NCI-H446 (cell line): ENCODE data around the gene CNIH3.

Experiments used
- DNase-seq, 2 experiments: peaks; one replicate each; lab custom pipeline; 2025; lab: John Stamatoyannopoulos, UW

The CNIH3 gene

DNA sequence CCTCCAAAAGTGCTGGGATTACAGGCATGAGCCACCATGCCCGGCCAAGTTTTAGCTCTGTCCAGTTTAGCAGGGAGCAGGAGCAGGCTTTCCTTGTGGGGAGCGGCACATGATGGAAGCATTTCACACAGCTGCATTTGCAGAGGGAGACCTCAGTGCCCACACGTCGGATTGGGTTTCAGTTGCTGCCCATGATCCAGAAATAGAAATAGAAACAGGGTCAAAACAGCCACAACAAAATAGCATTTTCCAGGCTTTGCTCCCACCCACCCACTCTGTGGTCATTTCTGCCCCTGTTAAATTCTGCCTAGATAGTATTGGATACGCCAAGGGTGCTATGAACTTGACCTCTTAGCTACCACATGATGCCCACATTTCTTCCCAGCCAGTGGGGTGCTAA, 128.4 kb downstream of the CNIH3 start:
- DNase-seq: no peak

- DNase-seq: no peak
Observed at GRCh38 chr1:224745394-224745793, 129.3 kb downstream of the CNIH3 start.

DNA sequence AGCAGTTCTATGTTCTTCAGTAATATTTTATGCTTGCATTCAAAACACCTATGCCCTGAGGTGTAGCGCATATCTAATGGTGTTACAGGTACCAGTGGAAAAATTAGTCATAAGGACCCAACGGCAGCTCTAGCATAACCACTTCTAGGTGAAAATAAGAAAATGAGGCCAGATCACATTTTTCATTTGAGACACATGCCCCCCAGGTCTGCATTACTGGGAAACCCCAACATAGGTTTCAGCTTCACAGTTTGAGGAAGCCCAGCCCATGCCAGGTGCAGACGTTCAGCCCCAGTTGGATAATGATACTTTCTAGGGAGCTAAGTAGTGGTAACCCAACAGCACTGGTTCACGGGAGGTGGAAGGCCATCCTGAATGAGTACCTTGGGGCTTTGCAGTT, 129.8 kb downstream of the CNIH3 start:
- no peak for DNase-seq

DNA sequence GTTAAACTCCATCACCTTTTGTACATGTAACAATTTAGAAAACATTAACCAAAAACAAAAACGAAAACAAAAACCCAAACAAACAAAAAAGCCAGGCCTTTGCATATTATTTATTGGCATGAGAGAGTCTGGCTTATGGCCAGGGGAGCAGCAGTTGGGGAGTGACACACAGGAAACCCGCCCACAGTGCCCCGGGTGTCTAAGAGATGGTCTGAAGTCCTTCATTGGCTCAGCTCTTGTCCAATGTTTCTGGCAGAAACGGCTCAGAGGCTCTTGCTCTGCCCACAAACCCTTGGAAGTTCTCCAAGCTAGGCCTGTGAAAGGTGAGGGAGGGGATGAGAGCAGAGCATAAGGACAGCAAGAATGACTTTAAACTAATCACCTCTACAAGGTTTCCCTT, 131.5 kb downstream of the CNIH3 start:
- DNase-seq: peak in 1 of 2 experiments; percentile 14

- no peak for DNase-seq
Observed at GRCh38 chr1:224749916-224750315, 133.8 kb downstream of the CNIH3 start.

DNA sequence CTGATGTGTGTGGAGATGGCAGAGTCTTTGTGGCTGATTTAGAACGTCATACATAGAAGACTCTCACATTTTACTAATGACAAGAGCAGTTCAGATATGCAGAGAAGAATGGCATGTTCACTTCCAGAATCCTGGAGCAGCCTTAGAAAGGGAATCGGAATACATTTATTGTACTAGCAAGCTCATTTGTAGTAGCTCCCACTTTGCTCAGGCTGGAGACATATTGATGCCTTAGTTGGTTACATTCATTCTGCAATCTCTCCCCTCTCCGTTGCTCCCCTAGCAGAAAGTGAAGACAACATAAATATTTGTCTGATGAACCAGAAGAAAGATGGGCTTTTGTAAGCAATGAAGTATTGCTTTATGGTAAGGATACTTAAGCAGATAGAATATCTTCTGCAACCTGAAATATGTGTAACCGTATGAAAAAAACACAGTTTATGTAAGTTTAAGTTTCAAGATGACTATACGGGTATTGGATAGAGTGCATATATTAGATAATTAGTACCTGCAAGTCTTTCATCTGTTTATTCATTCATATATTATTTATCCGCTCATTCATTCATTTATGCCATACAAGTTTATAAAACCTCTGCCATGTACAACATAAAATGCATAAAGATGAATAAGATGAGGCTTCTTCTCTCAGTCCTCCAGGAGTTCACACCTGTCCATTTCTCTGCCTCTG, 135.7 kb downstream of the CNIH3 start:
- DNase-seq: no peak

DNA sequence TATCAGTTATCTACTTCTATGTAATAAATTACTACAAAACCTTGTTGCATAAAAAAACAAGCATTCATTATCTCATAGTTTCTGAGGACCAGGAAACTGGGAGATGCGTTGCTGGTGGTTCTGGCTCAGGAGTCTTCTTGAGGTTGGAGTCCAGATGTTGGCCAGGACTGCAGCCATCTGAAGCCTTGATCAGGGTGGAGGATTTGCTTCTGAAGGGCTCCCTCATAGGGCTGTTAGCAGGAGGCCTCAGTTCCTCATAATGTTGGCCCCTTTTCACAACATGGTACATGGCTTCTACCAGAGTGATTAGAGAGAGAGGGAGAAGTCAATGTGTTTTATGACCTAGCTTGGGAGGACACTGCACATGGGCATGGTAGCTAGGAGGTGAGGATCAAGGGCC, 137.4 kb downstream of the CNIH3 start:
- no peak for DNase-seq

DNA sequence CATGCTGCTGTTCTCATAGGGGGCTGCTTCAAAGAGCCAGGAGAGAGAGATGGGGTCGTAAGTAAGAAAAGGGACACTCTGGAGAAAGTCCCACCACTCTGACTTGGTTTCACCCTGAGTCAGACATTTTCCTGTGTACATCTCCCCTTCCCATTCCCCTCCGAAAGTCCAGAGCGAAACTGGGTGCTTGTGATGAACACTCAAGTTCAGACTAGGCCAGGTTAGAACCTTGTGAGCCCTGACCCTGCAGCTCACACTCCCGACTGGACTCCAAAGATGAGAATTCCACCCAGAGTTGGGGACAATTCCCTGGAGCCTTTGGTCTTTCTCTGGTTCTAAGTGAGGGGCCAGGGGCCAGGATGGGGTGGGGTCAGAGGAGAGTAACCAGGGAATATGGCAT, 139.5 kb downstream of the CNIH3 start:
- DNase-seq: no peak

- DNase-seq: no peak
Observed at GRCh38 chr1:224757508-224757907, 141.4 kb downstream of the CNIH3 start.

DNA sequence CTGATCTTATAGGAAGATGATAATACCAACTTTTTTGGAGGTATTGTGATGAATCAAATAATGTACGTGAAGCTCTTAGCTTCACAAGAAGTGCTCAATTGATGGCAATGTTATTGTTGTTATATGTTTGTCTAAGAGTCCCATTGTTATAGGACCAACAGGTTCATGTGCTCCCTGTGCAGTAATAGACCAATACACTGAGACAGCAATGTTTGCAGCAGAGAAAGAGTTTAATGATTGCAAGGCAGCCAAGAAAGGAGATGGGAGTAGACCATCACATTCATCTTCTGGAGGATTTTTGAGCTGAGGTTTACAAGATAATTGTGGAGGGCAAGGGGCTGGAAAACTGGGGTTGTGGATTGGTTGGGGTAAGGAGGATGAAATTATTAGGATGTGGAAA, 143.0 kb downstream of the CNIH3 start:
- DNase-seq: no peak

GRCh38 chr1:224759681-224760091, 143.6 kb downstream of the CNIH3 start:
- no peak for DNase-seq

- DNase-seq: no peak
Observed at GRCh38 chr1:224760163-224760562, 144.0 kb downstream of the CNIH3 start.

DNA sequence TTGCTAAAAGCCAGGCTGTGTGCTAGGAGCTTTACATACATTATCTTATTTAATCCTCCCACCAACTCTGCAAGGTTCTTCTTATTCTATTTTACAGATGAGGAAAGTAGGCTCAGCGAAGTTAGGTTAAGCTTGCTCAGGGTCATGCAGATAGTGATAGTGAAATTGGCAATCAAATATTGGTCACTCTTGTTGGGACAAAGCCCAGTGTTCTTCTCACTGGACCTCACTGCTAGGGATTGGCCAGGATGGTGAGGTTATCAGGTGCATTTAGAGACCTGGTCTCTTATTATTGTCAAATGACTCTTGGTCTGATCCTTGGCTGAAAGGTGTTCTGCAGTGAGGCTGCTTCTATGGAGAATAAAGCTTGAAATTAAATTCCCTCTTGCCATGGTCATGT, 145.1 kb downstream of the CNIH3 start:
- no peak for DNase-seq

- no peak for DNase-seq
Observed at GRCh38 chr1:224762046-224762445, 145.9 kb downstream of the CNIH3 start.

- DNase-seq: no peak
Observed at GRCh38 chr1:224762701-224763100, 146.6 kb downstream of the CNIH3 start.

GRCh38 chr1:224763126-224763775, 147.1 kb downstream of the CNIH3 start:
- no peak for DNase-seq

GRCh38 chr1:224766266-224766665, 150.1 kb downstream of the CNIH3 start:
- DNase-seq: no peak

DNA sequence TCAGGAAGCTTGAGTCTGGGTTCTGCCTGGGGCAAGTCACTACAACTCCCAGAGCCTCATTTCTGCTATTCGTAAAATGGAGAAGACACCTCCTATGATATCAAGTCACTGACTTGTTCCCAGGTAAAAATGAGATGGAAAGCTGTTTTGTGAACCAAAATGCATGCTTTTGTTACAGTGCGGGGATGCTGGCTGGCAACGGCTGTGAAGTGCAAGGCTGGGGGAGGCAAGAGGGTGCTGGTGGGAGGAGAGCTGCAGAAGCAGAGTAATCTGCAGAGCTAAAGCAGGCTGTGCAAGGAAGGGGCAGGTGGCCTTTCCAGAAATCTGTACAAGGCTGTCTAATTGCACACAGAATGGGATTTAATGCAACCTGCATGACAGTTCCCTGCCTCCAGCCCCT, 150.9 kb downstream of the CNIH3 start:
- DNase-seq: no peak

GRCh38 chr1:224767676-224768075, 151.6 kb downstream of the CNIH3 start:
- no peak for DNase-seq

GRCh38 chr1:224768971-224769370, 152.9 kb downstream of the CNIH3 start:
- no peak for DNase-seq

GRCh38 chr1:224769452-224770335, 153.6 kb downstream of the CNIH3 start:
- DNase-seq: no peak

- DNase-seq: no peak
Observed at GRCh38 chr1:224770336-224770693, 154.2 kb downstream of the CNIH3 start.

GRCh38 chr1:224773646-224774045, 157.5 kb downstream of the CNIH3 start:
- no peak for DNase-seq
